MM.1S (cell line): ENCODE data around the gene EIF2S2.

Experiments
- DNase-seq: peaks from one replicate; pipeline ENCODE4 v3.0.0-alpha.2; 2015
- H2AFZ ChIP-seq: fragments of 300-600 bp; sonication (generic); 2 replicates; pipeline ENCODE4 v1.6.0; 2016; ENCODE audit warnings: antibody characterized with exemption, low read length
- H3F3A ChIP-seq: fragments of 300-600 bp; sonication (generic); 2 replicates; pipeline ENCODE4 v1.6.1; 2016; ENCODE audit warnings: mild to moderate bottlenecking, antibody characterized with exemption, low read length, moderate library complexity, mixed read lengths; ENCODE audit not compliant: insufficient read depth
- H3K27ac ChIP-seq: fragments of 300-600 bp; sonication (generic); 2 replicates; pipeline ENCODE4 v1.5.1; 2016; ENCODE audit warnings: mild to moderate bottlenecking, low read length
- H3K27me3 ChIP-seq: fragments of 300-600 bp; sonication (generic); replicated peaks from 2 replicates; pipeline ENCODE4 v1.6.0; 2016; ENCODE audit warnings: low read length; ENCODE audit not compliant: insufficient read depth
- H3K36me3 ChIP-seq: fragments of 300-600 bp; sonication (generic); replicated peaks from 2 replicates; pipeline ENCODE4 v1.6.1; 2016; ENCODE audit warnings: mild to moderate bottlenecking, low read length, mixed read lengths; ENCODE audit not compliant: insufficient read depth
- H3K4me1 ChIP-seq: fragments of 300-600 bp; sonication (generic); 2 replicates; pipeline ENCODE4 v1.6.1; 2016; ENCODE audit warnings: low read length, mixed read lengths
- H3K4me2 ChIP-seq: fragments of 300-600 bp; sonication (generic); 2 replicates; pipeline ENCODE4 v1.6.0; 2016; ENCODE audit warnings: low read depth, low read length
- H3K4me3 ChIP-seq: fragments of 300-600 bp; sonication (generic); 2 replicates; pipeline ENCODE4 v1.5.1; 2016; ENCODE audit warnings: low read length, mixed read lengths
- H3K79me2 ChIP-seq: fragments of 300-600 bp; sonication (generic); 2 replicates; pipeline ENCODE4 v1.6.1; 2016; ENCODE audit warnings: mixed run types, low read length, mixed read lengths
- H3K9ac ChIP-seq: fragments of 300-600 bp; sonication (generic); 2 replicates; pipeline ENCODE4 v1.6.1; 2016; ENCODE audit warnings: low read length, mixed read lengths
- H3K9me2 ChIP-seq: fragments of 300-600 bp; sonication (generic); replicated peaks from 2 replicates; pipeline ENCODE4 v1.6.1; 2016; ENCODE audit warnings: mild to moderate bottlenecking, low read length, mixed read lengths; ENCODE audit not compliant: insufficient read depth
- H3K9me3 ChIP-seq: fragments of 300-600 bp; sonication (generic); replicated peaks from 2 replicates; pipeline ENCODE4 v1.6.1; 2016; ENCODE audit warnings: mild to moderate bottlenecking, low read length, mixed read lengths; ENCODE audit not compliant: insufficient read depth
- H4K20me1 ChIP-seq: fragments of 300-600 bp; sonication (generic); 2 replicates; pipeline ENCODE4 v1.6.1; 2016; ENCODE audit warnings: mild to moderate bottlenecking, low read length, moderate library complexity, mixed read lengths; ENCODE audit not compliant: insufficient read depth
- EZH2 ChIP-seq: fragments of 300-600 bp; sonication (generic); optimal IDR thresholded peaks from 2 replicates; pipeline ENCODE3; 2017; ENCODE audit warnings: low read depth, mild to moderate bottlenecking, antibody characterized with exemption, low read length, mixed read lengths
- EZH2phosphoT487 ChIP-seq: fragments of 300-600 bp; sonication (generic); IDR thresholded peaks from 2 replicates; pipeline ENCODE4 v1.6.1; 2018; ENCODE audit warnings: antibody characterized with exemption, low read length
- TF ChIP-seq, protein P1 (sequence below): fragments of 300-600 bp; sonication (generic); IDR thresholded peaks from 2 replicates; pipeline ENCODE4 v1.5.1; 2016; ENCODE audit warnings: antibody characterized with exemption, low read length, mixed read lengths

Gene EIF2S2

GRCh38 chr20:34120213-34120612, 8.2 kb upstream of the EIF2S2 start:
- Histone ChIP-seq H3F3A (peaks cover 8% of the 10 kb centered on the region), H3K4me3 (no peak overlapping the region), H3K4me1 (peaks cover 11% of the 10 kb centered on the region), H3K9me2 (no peaks in the 10 kb centered on the region), H2AFZ (no peak overlapping the region), H3K9me3 (no peaks in the 10 kb centered on the region), H3K27ac (no peak overlapping the region), H3K79me2 (no peaks in the 10 kb centered on the region), H4K20me1 (no peaks in the 10 kb centered on the region), H3K27me3 (no peaks in the 10 kb centered on the region), H3K9ac (no peak overlapping the region), H3K4me2 (no peak overlapping the region), H3K36me3 (no peaks in the 10 kb centered on the region)
- TF ChIP-seq, protein P1, sequence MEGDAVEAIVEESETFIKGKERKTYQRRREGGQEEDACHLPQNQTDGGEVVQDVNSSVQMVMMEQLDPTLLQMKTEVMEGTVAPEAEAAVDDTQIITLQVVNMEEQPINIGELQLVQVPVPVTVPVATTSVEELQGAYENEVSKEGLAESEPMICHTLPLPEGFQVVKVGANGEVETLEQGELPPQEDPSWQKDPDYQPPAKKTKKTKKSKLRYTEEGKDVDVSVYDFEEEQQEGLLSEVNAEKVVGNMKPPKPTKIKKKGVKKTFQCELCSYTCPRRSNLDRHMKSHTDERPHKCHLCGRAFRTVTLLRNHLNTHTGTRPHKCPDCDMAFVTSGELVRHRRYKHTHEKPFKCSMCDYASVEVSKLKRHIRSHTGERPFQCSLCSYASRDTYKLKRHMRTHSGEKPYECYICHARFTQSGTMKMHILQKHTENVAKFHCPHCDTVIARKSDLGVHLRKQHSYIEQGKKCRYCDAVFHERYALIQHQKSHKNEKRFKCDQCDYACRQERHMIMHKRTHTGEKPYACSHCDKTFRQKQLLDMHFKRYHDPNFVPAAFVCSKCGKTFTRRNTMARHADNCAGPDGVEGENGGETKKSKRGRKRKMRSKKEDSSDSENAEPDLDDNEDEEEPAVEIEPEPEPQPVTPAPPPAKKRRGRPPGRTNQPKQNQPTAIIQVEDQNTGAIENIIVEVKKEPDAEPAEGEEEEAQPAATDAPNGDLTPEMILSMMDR = no peak
- TF ChIP-seq EZH2phosphoT487 (no peak), EZH2 (no peak)
- DNase-seq = no peak

GRCh38 chr20:34115232-34115631, 3.2 kb upstream of the EIF2S2 start:
- H3F3A ChIP-seq = peaks cover 13% of the 10 kb centered on the region
- peaks cover 4% of the 10 kb centered on the region for H4K20me1 ChIP-seq
- no peak overlapping the region for H3K4me2 ChIP-seq
- H3K4me1 ChIP-seq = no peaks in the 10 kb centered on the region
- peaks cover 18% of the 10 kb centered on the region for H3K79me2 ChIP-seq
- no peak overlapping the region for H3K4me3 ChIP-seq
- DNase-seq = no peak
- no peak for TF ChIP-seq EZH2phosphoT487
- TF ChIP-seq, protein P1 = no peak
- no peak for TF ChIP-seq EZH2
- no peaks in the 10 kb centered on the region for H3K27me3 ChIP-seq
- H3K9ac ChIP-seq = no peak overlapping the region
- no peak overlapping the region for H2AFZ ChIP-seq
- H3K9me3 ChIP-seq = no peaks in the 10 kb centered on the region
- no peaks in the 10 kb centered on the region for H3K36me3 ChIP-seq
- no peaks in the 10 kb centered on the region for H3K9me2 ChIP-seq
- H3K27ac ChIP-seq = no peak overlapping the region

- H2AFZ ChIP-seq = no peak overlapping the region
- no peak overlapping the region for H3K4me2 ChIP-seq
- H3K36me3 ChIP-seq = no peaks in the 10 kb centered on the region
- no peak overlapping the region for H3K4me3 ChIP-seq
- DNase-seq = no peak
- H4K20me1 ChIP-seq = peaks cover 8% of the 10 kb centered on the region
- H3K9me3 ChIP-seq = no peaks in the 10 kb centered on the region
- H3K79me2 ChIP-seq = peaks cover 23% of the 10 kb centered on the region
- H3K27ac ChIP-seq = no peak overlapping the region
- H3K9ac ChIP-seq = no peak overlapping the region
- no peaks in the 10 kb centered on the region for H3K4me1 ChIP-seq
- no peaks in the 10 kb centered on the region for H3K9me2 ChIP-seq
- peaks cover 13% of the 10 kb centered on the region for H3F3A ChIP-seq
- no peaks in the 10 kb centered on the region for H3K27me3 ChIP-seq
- TF ChIP-seq EZH2phosphoT487 = no peak
- no peak for TF ChIP-seq EZH2
- TF ChIP-seq, protein P1 = no peak
Measured at GRCh38 chr20:34114809-34115208, 2.8 kb upstream of the EIF2S2 start.
